Large intestine (tissue), 3 donors: Measurements from ENCODE around the gene CLASP1. TPM values are rescaled to one million over a fixed set of nuclear protein-coding genes. Genes with fewer than 3 reads are reported as not detected.

Experiments
- DNase-seq, 2 donors: peaks; one replicate each; pipeline versions ENCODE4 v3.0.0 to v3.0.0-alpha.2; 2013
- H3K27ac ChIP-seq: one replicate; pipeline ENCODE4 v1.5.1; 2013; ENCODE audit warnings: low read length
- H3K27me3 ChIP-seq: 2 replicates; pipeline ENCODE4 v1.6.1; 2013; ENCODE audit warnings: low read length; ENCODE audit not compliant: control insufficient read depth, insufficient read depth
- H3K36me3 ChIP-seq: 2 replicates; pipeline ENCODE4 v1.6.1; 2013; ENCODE audit warnings: low read length; ENCODE audit not compliant: control insufficient read depth, insufficient read depth
- H3K4me1 ChIP-seq: one replicate; pipeline ENCODE4 v1.6.1; 2013; ENCODE audit warnings: low read length; ENCODE audit not compliant: control insufficient read depth, insufficient read depth
- H3K4me3 ChIP-seq: one replicate; pipeline ENCODE4 v1.5.1; 2013; ENCODE audit warnings: low read length
- H3K9me3 ChIP-seq: one replicate; pipeline ENCODE4 v1.6.1; 2013; ENCODE audit warnings: mild to moderate bottlenecking, low read depth, low read length, moderate library complexity; ENCODE audit not compliant: control insufficient read depth
- WGBS: methylation state at CpG from one replicate; pipeline ENCODE4 v1.1.5; 2013; ENCODE audit warnings: low lambda C conversion rate; ENCODE audit not compliant: insufficient coverage; 5-methylcytosine and 5-hydroxymethylcytosine counted together
- polyA plus RNA-seq: library from polyadenylated mRNA; unstranded; fragments of 120-200 nt; gene quantifications from one replicate; pipeline ENCODE4 v1.2.1, GENCODE V29; 2013

CLASP1 gene
- polyA plus RNA-seq, 1 donor, result 31.8 TPM

DNA sequence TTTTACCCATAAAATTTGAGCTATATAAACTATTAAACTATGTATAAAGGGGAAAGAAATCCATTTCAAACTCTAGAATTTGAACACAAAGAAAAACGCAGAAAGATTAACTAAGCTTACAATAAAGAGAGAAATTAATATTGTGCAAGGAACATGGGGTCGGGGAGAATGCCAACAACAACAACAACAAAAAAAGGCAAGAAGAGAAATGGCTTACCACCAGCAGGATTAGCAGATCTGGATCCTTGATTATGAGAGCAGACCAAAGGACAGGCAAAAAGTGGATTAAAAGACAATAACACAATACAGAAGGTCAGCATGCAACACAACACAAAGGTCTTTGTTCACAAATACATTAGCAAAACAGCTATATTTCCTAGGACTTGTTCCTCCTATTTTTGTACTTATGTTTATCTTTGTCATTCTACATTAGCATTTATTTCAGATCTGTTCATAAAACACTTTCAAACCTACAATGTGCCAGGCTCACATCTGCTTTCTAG is 222.0 kb downstream of the CLASP1 start:
- 100% methylated on average over 2 of the region's 2 CpGs for WGBS
- Histone ChIP-seq H3K27ac (no peak overlapping the region), H3K9me3 (no peaks in the 10 kb centered on the region), H3K4me3 (no peak overlapping the region), H3K4me1 (no peaks in the 10 kb centered on the region), H3K27me3 (no peaks in the 10 kb centered on the region), H3K36me3 (peaks cover 40% of the 10 kb centered on the region)
- no peak for DNase-seq

DNA sequence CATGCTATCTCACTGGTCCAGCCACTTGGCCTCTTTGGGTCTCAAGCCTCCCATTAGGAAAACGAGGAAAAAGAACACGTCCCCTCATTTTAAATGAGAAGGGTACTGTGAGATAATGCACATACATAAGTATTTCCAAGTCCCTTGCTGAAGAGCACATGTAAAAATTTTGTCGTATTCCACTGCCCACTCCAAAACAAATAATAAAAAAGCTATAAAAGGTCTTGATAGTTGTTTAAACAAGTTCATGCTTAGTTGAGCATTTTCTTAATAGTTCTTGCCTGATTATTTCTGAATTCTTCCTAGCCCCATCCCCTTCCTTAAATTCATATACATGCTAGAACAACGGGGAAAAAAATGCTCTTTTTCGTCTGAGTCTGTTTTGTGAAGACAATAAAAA is 228.8 kb downstream of the CLASP1 start:
- H3K27me3 ChIP-seq, result no peaks in the 10 kb centered on the region
- no peaks in the 10 kb centered on the region for H3K9me3 ChIP-seq
- no peak overlapping the region for H3K27ac ChIP-seq
- H3K36me3 ChIP-seq, result peaks cover 39% of the 10 kb centered on the region
- H3K4me1 ChIP-seq, result no peaks in the 10 kb centered on the region
- DNase-seq, result no peak
- WGBS, result 89% methylated on average over 3 of the region's 5 CpGs
- no peak overlapping the region for H3K4me3 ChIP-seq

DNA sequence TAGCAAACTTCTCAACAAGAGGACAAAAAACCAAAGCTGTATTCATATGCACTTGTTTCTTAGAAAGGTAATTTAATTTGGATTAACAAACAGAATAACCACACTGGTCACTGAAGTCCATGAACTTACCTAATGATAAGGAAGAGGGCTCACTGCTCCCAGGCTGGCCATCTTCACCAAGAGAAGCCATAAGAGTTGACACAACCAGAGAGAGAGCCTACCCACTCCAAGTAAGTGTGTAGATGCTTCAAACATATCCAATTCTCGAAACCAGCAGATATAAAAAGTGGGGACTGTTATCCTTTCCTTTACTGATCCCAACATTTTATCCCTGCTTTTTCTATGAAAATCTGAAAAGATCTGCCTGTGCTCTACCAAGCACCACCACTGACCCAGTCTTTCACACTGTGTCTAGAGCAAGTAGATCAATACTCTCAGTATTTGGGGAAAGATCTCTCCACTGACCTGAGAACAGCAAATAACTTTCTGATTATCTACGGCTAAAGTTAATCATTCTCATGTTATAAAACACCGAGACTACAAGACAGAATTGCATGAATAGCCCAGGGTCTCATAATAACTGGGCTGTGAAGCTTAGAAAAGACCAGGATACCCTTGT is 230.1 kb downstream of the CLASP1 start:
- peaks cover 42% of the 10 kb centered on the region for H3K36me3 ChIP-seq
- H3K4me3 ChIP-seq, result no peak overlapping the region
- no peaks in the 10 kb centered on the region for H3K27me3 ChIP-seq
- H3K4me1 ChIP-seq, result no peaks in the 10 kb centered on the region
- no peaks in the 10 kb centered on the region for H3K9me3 ChIP-seq
- 100% methylated on average over 1 of the region's 3 CpGs for WGBS
- DNase-seq, result no peak
- H3K27ac ChIP-seq, result no peak overlapping the region

DNA sequence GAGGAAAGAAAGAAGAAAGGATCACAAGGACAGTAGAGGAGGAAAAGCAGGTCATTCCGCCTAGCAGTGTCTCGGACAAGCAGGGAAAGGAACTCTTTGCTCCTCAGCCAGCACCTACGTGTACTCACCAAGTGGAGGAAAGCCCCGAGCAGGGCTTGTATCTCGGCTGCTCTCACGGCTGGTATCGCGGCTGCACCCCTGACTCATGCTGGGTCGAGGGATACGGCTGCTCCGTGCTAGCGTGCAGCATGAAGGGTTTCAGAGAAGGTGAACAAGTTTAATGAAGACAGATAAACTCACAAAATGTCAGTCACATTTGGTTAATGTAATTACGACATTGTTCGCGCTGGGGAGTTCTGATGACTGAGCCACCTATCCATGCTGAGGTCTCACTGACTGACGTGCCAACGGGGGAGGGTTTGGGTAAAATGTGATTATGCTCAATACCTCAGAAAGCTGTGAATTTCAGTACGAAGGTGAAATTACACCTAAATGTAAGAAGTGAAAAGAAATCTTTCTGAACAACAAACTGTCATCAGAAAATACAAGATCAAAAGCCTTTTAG is 230.7 kb downstream of the CLASP1 start:
- Histone ChIP-seq H3K27me3 (no peaks in the 10 kb centered on the region), H3K27ac (no peak overlapping the region), H3K4me3 (no peak overlapping the region), H3K4me1 (no peaks in the 10 kb centered on the region), H3K36me3 (peaks cover 43% of the 10 kb centered on the region), H3K9me3 (no peaks in the 10 kb centered on the region)
- WGBS, result 92% methylated on average over 4 of the region's 18 CpGs
- no peak for DNase-seq

DNA sequence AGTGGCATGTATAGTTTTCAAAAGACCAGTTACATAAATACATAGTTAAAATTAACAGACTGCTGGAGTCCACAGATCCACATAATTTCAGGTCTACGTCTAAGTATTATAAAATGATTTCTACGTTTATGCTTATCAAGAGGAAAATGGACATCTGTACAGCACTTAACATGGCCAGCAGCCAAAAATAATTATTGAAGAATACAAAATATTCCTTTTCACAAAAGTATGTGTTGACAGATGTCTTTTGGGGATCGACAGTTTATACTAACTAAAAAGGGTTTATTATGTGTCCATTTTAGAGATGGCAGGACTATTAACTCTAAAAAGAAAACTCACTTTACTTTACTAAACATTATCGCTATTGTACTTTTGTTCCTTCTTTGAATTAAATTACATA is 231.4 kb downstream of the CLASP1 start:
- H3K4me3 ChIP-seq, result no peak overlapping the region
- no peaks in the 10 kb centered on the region for H3K9me3 ChIP-seq
- peaks cover 43% of the 10 kb centered on the region for H3K36me3 ChIP-seq
- WGBS, result 100% methylated on average over 2 of the region's 4 CpGs
- no peak for DNase-seq
- no peaks in the 10 kb centered on the region for H3K4me1 ChIP-seq
- no peak overlapping the region for H3K27ac ChIP-seq
- no peaks in the 10 kb centered on the region for H3K27me3 ChIP-seq

DNA sequence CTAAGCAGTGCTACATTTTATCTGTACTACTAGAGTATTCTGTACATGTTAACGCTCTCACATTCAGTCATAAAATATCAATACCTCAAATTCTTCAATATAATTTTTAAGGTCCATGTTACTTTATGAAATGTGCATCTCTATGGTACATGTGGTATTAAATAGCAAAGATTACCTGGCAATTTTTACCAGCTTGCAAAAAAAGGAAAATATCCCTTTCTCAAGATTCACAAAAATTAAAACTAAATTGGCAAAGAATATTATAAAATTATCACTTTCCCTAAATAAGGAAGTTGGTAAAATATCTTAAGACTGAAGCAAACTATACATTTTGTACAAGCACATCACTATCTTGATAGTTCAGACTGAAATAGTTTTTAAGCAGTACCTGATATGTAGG is 233.5 kb downstream of the CLASP1 start:
- peaks cover 38% of the 10 kb centered on the region for H3K36me3 ChIP-seq
- H3K4me3 ChIP-seq, result no peak overlapping the region
- no peaks in the 10 kb centered on the region for H3K9me3 ChIP-seq
- DNase-seq, result no peak
- 100% methylated on average over 1 of the region's 1 CpG for WGBS
- H3K27ac ChIP-seq, result no peak overlapping the region
- H3K27me3 ChIP-seq, result no peaks in the 10 kb centered on the region
- no peaks in the 10 kb centered on the region for H3K4me1 ChIP-seq

DNA sequence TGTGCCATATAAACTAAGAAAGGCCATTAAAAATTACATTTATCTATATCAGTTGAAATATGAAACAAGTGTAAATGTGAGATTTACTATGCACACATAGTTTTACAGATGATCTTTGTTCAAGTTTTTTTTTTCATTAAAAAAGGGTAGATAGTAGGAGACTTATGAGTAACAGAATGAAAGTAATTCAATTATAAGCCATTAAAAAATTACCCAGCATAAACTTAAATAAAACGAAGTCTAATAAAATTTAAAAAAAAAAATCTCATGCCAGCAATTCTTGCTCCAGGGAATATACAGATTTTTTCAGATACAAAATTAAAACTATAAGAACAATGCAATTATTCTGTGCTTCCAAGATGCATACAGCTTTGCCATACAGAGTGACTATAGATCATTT is 236.9 kb downstream of the CLASP1 start:
- Histone ChIP-seq H3K27me3 (no peaks in the 10 kb centered on the region), H3K9me3 (no peaks in the 10 kb centered on the region), H3K4me3 (no peak overlapping the region), H3K36me3 (peaks cover 46% of the 10 kb centered on the region), H3K4me1 (no peaks in the 10 kb centered on the region), H3K27ac (no peak overlapping the region)
- no peak for DNase-seq
- 71% methylated on average over 1 of the region's 1 CpG for WGBS

DNA sequence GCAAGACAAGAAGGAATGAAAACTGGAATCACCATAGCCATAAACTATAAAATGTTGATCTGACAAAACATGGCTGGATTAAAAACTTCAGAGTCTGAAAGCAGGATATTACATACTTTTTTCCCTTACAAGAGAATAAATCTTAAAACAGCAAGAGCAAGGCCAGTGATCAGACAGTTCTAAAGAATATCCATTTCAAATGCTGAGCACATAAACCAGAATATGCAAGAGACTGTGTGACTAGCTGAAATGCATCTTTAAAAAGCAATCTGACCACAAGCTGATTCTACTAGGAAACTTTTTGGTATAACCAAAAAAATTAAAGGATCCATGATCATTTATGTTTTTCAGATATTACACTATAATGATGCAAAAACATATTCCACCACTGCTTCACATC is 239.3 kb downstream of the CLASP1 start:
- H3K9me3 ChIP-seq, result no peaks in the 10 kb centered on the region
- DNase-seq, result no peak
- no peak overlapping the region for H3K27ac ChIP-seq
- H3K4me1 ChIP-seq, result no peaks in the 10 kb centered on the region
- H3K4me3 ChIP-seq, result no peak overlapping the region
- peaks cover 55% of the 10 kb centered on the region for H3K36me3 ChIP-seq
- H3K27me3 ChIP-seq, result no peaks in the 10 kb centered on the region

DNA sequence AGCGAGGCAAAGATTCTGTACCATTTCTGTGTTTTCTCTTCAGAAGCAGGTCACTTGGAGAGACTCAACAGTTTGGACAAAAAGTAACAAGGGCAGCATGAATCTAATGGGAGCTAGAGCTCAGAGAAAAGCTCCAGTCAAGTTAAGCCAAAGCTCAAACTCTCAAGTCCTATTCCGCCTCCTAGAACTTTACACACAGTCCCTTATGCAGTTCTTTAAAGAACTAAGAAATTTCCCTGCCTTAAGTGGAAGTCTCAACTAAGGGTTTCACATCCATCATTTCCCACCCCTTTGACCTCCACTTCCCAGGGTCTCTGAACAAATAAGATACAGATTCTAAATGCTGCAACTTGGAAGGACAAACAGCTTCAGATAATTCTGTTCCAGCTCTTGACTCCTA is 239.9 kb downstream of the CLASP1 start:
- Histone ChIP-seq H3K27ac (no peak overlapping the region), H3K27me3 (no peaks in the 10 kb centered on the region), H3K36me3 (peaks cover 53% of the 10 kb centered on the region), H3K4me3 (no peak overlapping the region), H3K4me1 (no peaks in the 10 kb centered on the region), H3K9me3 (no peaks in the 10 kb centered on the region)
- no CpG with 5 or more reads among the region's 2 CpGs for WGBS
- DNase-seq, result no peak

DNA sequence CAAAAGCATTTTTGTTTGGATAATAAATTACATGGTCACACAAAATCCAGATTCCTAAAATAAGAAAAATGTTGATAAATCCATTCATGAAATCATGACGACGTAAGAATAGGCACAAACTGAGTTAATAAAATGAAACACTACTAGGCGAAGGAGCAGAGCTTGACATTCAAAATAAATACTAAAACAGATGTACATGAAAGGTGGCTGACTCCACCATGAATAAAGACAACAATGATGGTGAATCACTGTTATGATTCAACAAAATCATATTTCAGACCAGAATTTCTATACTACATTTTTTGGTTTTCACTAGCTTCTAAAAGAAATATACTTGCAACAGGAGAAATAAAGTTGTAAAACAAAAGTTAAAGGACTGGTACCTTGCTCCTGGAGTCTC is 240.6 kb downstream of the CLASP1 start:
- no peaks in the 10 kb centered on the region for H3K9me3 ChIP-seq

DNA sequence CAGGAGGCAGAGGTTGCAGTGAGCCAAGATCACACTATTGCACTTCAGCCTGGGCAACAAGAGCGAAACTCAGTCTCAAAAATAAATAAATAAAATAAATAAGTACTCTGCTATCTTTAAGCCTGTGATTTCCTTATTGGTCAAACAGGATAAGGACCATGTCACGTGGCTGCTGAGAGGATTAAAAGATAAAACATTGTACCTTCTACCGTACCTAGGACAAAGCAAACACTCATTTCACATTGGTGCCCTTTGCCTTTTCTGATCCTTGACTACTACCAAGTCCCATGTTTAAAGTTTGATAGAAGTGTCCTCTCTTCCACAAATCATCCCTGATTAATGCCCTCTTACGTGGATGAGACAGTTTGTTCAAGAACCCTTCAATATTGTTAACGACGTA is 244.0 kb downstream of the CLASP1 start:
- H3K9me3 ChIP-seq, result no peaks in the 10 kb centered on the region
- H3K4me3 ChIP-seq, result no peak overlapping the region
- H3K36me3 ChIP-seq, result peaks cover 58% of the 10 kb centered on the region
- H3K4me1 ChIP-seq, result no peaks in the 10 kb centered on the region
- DNase-seq, result peak; percentile 5 to 41
- no peaks in the 10 kb centered on the region for H3K27me3 ChIP-seq
- no peak overlapping the region for H3K27ac ChIP-seq
- WGBS, result 73% methylated on average over 3 of the region's 6 CpGs

More for the DNA sequence above, 240.6 kb downstream of the CLASP1 start:
- 100% methylated on average over 1 of the region's 3 CpGs for whole genome bisulfite sequencing
- no peak for DNase-seq
- no peaks in the 10 kb centered on the region for H3K4me1 ChIP-seq
- H3K27me3 ChIP-seq, result no peaks in the 10 kb centered on the region
- no peak overlapping the region for H3K27ac ChIP-seq
- H3K4me3 ChIP-seq, result no peak overlapping the region
- H3K36me3 ChIP-seq, result peaks cover 53% of the 10 kb centered on the region
